ENCODE data around the gene MCM3AP.

DNA sequence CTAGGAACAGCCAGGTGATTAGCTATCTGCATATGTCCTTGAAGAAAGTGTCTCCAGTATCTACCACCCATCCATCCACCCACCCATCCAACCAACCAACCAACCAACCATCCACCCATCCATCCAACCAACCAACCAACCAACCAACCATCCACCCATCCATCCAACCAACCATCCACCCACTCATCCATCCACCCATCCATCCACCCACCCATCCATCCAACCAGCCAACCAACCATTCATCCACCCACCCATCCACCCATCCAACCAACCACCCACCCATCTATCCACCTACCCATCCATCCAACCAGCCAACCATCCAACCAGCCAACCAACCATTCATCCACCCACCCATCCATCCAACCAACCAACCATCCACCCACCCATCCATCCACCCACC is 26.2 kb upstream of the MCM3AP start:
- TF ChIP-seq EZH2 (IDR thresholded peaks at IDR 0.05) (no peak), POLR2AphosphoS5 (IDR thresholded peaks at IDR 0.05; ENCODE audit: borderline replicate concordance, low read depth, low read length) (no peak)

All from SK-N-MC (cell line).